ENCODE data around the gene PCGF6.
"Not testable (repeated sequence)": the region's sequence is repeated elsewhere in the genome, so short reads cannot be mapped to it uniquely, and the experiment has no call there.

The PCGF6 gene

DNA sequence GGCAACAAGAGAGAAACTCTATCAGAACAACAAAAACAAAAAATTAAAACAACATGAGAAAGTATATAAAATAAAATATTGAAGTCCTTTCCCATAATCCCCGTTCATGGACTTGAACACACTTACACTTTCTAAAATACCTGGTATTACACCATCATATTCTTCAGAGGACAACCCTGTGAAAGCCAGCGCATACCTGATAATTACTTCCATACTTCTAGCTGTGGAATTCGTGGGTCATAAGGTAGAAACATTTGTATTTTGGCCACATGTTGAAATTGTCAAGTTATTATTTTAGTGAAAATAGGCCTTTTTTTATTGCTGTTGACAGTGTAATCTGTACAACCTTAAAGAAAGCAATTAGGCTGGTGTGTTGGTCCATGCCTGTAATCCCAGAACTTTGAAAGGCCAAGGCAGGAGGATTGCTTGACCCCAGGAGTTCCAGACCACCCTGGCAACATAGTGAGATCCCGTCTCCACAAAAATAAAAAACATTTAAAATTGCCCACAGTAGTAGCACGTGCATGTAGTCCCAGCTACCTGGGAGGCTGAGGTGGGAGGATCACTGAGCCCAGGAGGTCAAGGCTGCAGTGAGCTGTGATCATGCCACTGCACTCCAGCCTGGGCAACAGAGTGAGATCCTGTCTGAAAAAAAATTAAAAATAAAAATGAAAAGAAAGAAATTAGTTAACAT is 5.1 kb upstream of the PCGF6 start:
- H3K79me2 ChIP-seq (ENCODE audit: insufficient read depth, low read length) = no peaks in the 10 kb centered on the region
- H3K4me3 ChIP-seq (ENCODE audit: low read depth, low read length, poor library complexity, severe bottlenecking) = no peak overlapping the region
- no peaks in the 10 kb centered on the region for H3K9me2 ChIP-seq (ENCODE audit: low read depth, low read length)
- 0 out of 2 replicates have a peak, but pooled peaks cover 2% of the 10 kb centered on the region for H3F3A ChIP-seq (ENCODE audit: insufficient read depth, low read length)
- no peaks in the 10 kb centered on the region for H4K20me1 ChIP-seq (ENCODE audit: insufficient read depth, low read length)
- H3K27ac ChIP-seq (ENCODE audit: low read depth, low read length, poor library complexity, severe bottlenecking) = no peak overlapping the region
- H3K27me3 ChIP-seq (ENCODE audit: insufficient read depth, low read length) = no peaks in the 10 kb centered on the region
- TF ChIP-seq, protein P1, sequence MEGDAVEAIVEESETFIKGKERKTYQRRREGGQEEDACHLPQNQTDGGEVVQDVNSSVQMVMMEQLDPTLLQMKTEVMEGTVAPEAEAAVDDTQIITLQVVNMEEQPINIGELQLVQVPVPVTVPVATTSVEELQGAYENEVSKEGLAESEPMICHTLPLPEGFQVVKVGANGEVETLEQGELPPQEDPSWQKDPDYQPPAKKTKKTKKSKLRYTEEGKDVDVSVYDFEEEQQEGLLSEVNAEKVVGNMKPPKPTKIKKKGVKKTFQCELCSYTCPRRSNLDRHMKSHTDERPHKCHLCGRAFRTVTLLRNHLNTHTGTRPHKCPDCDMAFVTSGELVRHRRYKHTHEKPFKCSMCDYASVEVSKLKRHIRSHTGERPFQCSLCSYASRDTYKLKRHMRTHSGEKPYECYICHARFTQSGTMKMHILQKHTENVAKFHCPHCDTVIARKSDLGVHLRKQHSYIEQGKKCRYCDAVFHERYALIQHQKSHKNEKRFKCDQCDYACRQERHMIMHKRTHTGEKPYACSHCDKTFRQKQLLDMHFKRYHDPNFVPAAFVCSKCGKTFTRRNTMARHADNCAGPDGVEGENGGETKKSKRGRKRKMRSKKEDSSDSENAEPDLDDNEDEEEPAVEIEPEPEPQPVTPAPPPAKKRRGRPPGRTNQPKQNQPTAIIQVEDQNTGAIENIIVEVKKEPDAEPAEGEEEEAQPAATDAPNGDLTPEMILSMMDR (IDR thresholded peaks at IDR 0.05; ENCODE audit: low read length) = no peak
- TF ChIP-seq EZH2 (IDR thresholded peaks at IDR 0.05; ENCODE audit: borderline replicate concordance, low read length) = no peak
- peaks cover 6% of the 10 kb centered on the region for H3K4me1 ChIP-seq (ENCODE audit: insufficient read depth, low read length, severe bottlenecking)
- H3K36me3 ChIP-seq (ENCODE audit: insufficient read depth, low read length) = no peaks in the 10 kb centered on the region
- no peak overlapping the region for H3K4me2 ChIP-seq (ENCODE audit: low read length)
- H2AFZ ChIP-seq (ENCODE audit: low read length) = no peak overlapping the region
- no peak overlapping the region for H3K9ac ChIP-seq (ENCODE audit: low read length)
- H3K9me3 ChIP-seq (ENCODE audit: low read length) = no peaks in the 10 kb centered on the region

DNA sequence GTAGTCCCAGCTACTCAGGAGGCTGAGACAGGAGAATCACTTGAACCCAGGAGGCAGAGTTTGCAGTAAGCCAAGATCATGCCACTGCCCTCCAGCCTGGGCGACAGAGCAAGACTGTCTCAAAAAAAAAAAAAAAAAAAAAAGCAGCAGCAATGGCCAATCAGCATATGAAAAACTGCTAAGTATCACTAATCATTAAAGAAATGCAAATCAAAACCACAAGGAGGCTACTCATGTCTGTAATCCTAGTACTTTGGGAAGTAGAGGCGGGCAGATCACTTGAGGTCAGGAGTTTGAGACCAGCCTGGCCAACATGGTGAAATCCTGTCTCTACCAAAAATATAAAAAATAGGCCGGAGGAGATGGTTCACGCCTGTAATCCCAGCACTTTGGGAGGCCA is 3.6 kb upstream of the PCGF6 start:
- not testable (repeated sequence) for H3F3A ChIP-seq (ENCODE audit: insufficient read depth, low read length); H3K27me3 ChIP-seq (ENCODE audit: insufficient read depth, low read length); H2AFZ ChIP-seq (ENCODE audit: low read length); H3K9ac ChIP-seq (ENCODE audit: low read length); H3K27ac ChIP-seq (ENCODE audit: low read depth, low read length, poor library complexity, severe bottlenecking); H3K79me2 ChIP-seq (ENCODE audit: insufficient read depth, low read length); H3K4me2 ChIP-seq (ENCODE audit: low read length); H3K36me3 ChIP-seq (ENCODE audit: insufficient read depth, low read length); H3K9me3 ChIP-seq (ENCODE audit: low read length); H3K4me3 ChIP-seq (ENCODE audit: low read depth, low read length, poor library complexity, severe bottlenecking); H3K9me2 ChIP-seq (ENCODE audit: low read depth, low read length); H4K20me1 ChIP-seq (ENCODE audit: insufficient read depth, low read length)
- H3K4me1 ChIP-seq (ENCODE audit: insufficient read depth, low read length, severe bottlenecking) = peaks cover 13% of the 10 kb centered on the region

DNA sequence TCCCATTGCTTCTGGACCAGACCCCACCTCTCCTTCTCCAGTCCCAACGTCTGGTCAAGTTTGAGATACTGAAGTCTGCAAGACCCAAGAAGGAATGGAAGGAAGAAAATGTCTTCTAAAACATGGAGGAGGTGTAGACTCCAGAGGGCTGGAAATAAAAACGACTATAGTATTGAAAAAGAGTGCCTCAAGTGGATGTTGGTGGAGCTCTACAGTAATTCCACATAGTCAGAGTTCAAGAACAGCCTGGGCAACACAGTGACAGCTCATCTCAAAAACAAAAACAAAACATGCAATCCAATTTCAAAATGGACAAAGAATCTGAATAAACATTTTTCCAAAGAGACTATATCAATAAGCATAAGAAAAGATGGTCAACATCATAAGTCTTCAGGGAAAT is 2.3 kb upstream of the PCGF6 start:
- TF ChIP-seq, protein P1 (IDR thresholded peaks at IDR 0.05; ENCODE audit: low read length) = peak; percentile 7; the same call in 1 of the 2 replicates
- TF ChIP-seq EZH2 (IDR thresholded peaks at IDR 0.05; ENCODE audit: borderline replicate concordance, low read length) = no peak
- no peak overlapping the region for H2AFZ ChIP-seq (ENCODE audit: low read length)

DNA sequence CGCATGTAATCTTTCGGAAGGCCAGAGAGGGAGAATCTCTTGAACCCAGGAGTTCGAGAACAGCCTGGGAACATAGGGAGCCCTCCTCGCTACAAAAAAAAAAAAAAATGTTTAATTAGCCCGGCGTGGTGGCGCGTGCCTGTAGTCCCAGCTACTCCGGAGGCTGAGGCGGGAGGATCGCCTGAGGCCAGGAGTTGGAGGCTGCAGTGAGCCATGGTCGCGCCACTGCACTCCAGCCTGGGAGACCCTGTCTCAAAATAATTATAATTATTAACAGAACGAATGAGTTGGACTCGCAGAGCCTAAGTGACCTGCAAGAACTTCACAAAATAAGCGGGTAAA is 794 bp downstream of the PCGF6 start:
- peak overlapping the region; percentile 84 for H3K4me2 ChIP-seq (ENCODE audit: low read length)
- peak overlapping the region; percentile 91 for H3K4me3 ChIP-seq (ENCODE audit: low read depth, low read length, poor library complexity, severe bottlenecking)
- no peaks in the 10 kb centered on the region for H3K9me2 ChIP-seq (ENCODE audit: low read depth, low read length)
- H3F3A ChIP-seq (ENCODE audit: insufficient read depth, low read length) = 0 out of 2 replicates have a peak, but pooled peaks cover 2% of the 10 kb centered on the region
- H2AFZ ChIP-seq (ENCODE audit: low read length) = 0 out of 2 replicates have a peak overlapping the region, but pooled peaks have one; percentile 7
- peaks cover 21% of the 10 kb centered on the region for H3K4me1 ChIP-seq (ENCODE audit: insufficient read depth, low read length, severe bottlenecking)
- H3K79me2 ChIP-seq (ENCODE audit: insufficient read depth, low read length) = peaks cover 8% of the 10 kb centered on the region
- H4K20me1 ChIP-seq (ENCODE audit: insufficient read depth, low read length) = no peaks in the 10 kb centered on the region
- H3K27ac ChIP-seq (ENCODE audit: low read depth, low read length, poor library complexity, severe bottlenecking) = no peak overlapping the region
- H3K9me3 ChIP-seq (ENCODE audit: low read length) = no peaks in the 10 kb centered on the region
- peak overlapping the region; percentile 92 for H3K9ac ChIP-seq (ENCODE audit: low read length)
- TF ChIP-seq, protein P1 (IDR thresholded peaks at IDR 0.05; ENCODE audit: low read length) = no peak
- no peaks in the 10 kb centered on the region for H3K27me3 ChIP-seq (ENCODE audit: insufficient read depth, low read length)
- peaks cover 35% of the 10 kb centered on the region for H3K36me3 ChIP-seq (ENCODE audit: insufficient read depth, low read length)

More for the DNA sequence above, 2.3 kb upstream of the PCGF6 start:
- Histone ChIP-seq H3K27me3 (ENCODE audit: insufficient read depth, low read length) (no peaks in the 10 kb centered on the region), H3K36me3 (ENCODE audit: insufficient read depth, low read length) (peaks cover 9% of the 10 kb centered on the region; the same call in 1 of the 2 replicates), H3K4me3 (ENCODE audit: low read depth, low read length, poor library complexity, severe bottlenecking) (no peak overlapping the region), H3K9me2 (ENCODE audit: low read depth, low read length) (no peaks in the 10 kb centered on the region), H3K27ac (ENCODE audit: low read depth, low read length, poor library complexity, severe bottlenecking) (no peak overlapping the region), H3F3A (ENCODE audit: insufficient read depth, low read length) (0 out of 2 replicates have a peak, but pooled peaks cover 2% of the 10 kb centered on the region), H3K9me3 (ENCODE audit: low read length) (no peaks in the 10 kb centered on the region), H3K9ac (ENCODE audit: low read length) (no peak overlapping the region), H3K4me1 (ENCODE audit: insufficient read depth, low read length, severe bottlenecking) (peaks cover 21% of the 10 kb centered on the region), H3K79me2 (ENCODE audit: insufficient read depth, low read length) (peaks cover 8% of the 10 kb centered on the region), H3K4me2 (ENCODE audit: low read length) (no peak overlapping the region), H4K20me1 (ENCODE audit: insufficient read depth, low read length) (no peaks in the 10 kb centered on the region)
